Osteocyte (in vitro differentiated cells): Measurements from ENCODE around the gene UBE2S. TPM values are rescaled to one million over a fixed set of nuclear protein-coding genes. Genes with fewer than 3 reads are reported as not detected.

ENCODE experiments used
- DNase-seq: peaks from one replicate; pipeline ENCODE4 v3.0.0; 2021; ENCODE audit warnings: mixed read lengths; ENCODE audit not compliant: unreplicated experiment; ENCODE audit errors: extremely low spot score
- H3K27ac Mint-ChIP-seq: one replicate; pipeline ENCODE4 v1.8.0; 2021; ENCODE audit warnings: mild to moderate bottlenecking, mixed read lengths; ENCODE audit not compliant: unreplicated experiment
- H3K27me3 Mint-ChIP-seq: one replicate; pipeline ENCODE4 v1.8.0; 2021; ENCODE audit warnings: mixed read lengths; ENCODE audit not compliant: unreplicated experiment
- H3K36me3 Mint-ChIP-seq: one replicate; pipeline ENCODE4 v1.8.0; 2021; ENCODE audit warnings: mixed read lengths; ENCODE audit not compliant: unreplicated experiment
- H3K4me1 Mint-ChIP-seq: one replicate; pipeline ENCODE4 v1.8.0; 2021; ENCODE audit warnings: mixed read lengths; ENCODE audit not compliant: unreplicated experiment
- H3K4me3 Mint-ChIP-seq: one replicate; pipeline ENCODE4 v1.8.0; 2021; ENCODE audit warnings: mild to moderate bottlenecking, moderate library complexity, mixed read lengths; ENCODE audit not compliant: unreplicated experiment
- H3K9me3 Mint-ChIP-seq: one replicate; pipeline ENCODE4 v1.8.0; 2021; ENCODE audit warnings: mixed read lengths; ENCODE audit not compliant: unreplicated experiment
- total RNA-seq: library from RNA; stranded (reverse); gene quantifications from 2 replicates; pipeline ENCODE4 v1.2.1, GENCODE V29; 2021
- TF ChIP-seq, protein P1 (sequence below): fragments of 200-600 bp; sonication (generic); IDR thresholded peaks from 2 replicates; pipeline ENCODE4 v1.5.0; 2021; ENCODE audit warnings: antibody characterized with exemption, mild to moderate bottlenecking, moderate library complexity

The UBE2S gene
- total RNA-seq, 1 donor from 2014 or later = 71.1 TPM

DNA sequence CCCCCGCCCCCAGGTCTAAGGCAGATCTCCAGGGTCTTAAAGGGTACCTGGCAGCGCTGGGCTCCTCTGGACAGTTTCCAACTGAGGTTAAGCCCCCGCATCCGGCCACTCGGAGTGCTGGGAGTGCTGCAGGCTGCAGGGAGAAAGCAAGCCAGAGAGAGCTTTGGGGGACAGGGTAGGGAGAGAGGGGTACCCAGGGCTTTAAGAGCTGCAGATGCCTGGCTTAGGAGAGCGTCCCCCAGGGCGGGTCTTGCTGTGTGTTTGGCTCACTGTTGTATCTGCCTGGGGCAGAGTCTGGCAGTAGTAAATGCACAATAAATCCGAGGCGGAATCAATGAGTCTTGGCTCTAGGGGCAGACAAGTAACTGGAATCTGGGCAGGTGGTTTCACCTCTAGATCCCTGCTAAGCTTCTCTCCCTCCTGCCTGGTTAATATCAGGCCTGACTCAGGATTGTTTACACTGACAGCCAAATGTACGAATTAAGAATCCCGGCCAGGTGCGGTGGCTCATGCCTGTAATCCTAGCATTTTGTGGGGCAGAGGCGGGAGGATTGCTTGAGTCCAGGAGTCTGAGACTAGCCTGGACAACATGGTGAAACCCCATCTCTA, 52.3 kb downstream of the UBE2S start:
- DNase-seq = no peak
- Mint-ChIP-seq H3K4me3 (no peak overlapping the region), H3K9me3 (no peaks in the 10 kb centered on the region), H3K27ac (no peak overlapping the region), H3K27me3 (peaks cover 41% of the 10 kb centered on the region), H3K4me1 (peaks cover 18% of the 10 kb centered on the region), H3K36me3 (no peaks in the 10 kb centered on the region)
- TF ChIP-seq, protein P1, sequence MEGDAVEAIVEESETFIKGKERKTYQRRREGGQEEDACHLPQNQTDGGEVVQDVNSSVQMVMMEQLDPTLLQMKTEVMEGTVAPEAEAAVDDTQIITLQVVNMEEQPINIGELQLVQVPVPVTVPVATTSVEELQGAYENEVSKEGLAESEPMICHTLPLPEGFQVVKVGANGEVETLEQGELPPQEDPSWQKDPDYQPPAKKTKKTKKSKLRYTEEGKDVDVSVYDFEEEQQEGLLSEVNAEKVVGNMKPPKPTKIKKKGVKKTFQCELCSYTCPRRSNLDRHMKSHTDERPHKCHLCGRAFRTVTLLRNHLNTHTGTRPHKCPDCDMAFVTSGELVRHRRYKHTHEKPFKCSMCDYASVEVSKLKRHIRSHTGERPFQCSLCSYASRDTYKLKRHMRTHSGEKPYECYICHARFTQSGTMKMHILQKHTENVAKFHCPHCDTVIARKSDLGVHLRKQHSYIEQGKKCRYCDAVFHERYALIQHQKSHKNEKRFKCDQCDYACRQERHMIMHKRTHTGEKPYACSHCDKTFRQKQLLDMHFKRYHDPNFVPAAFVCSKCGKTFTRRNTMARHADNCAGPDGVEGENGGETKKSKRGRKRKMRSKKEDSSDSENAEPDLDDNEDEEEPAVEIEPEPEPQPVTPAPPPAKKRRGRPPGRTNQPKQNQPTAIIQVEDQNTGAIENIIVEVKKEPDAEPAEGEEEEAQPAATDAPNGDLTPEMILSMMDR = no peak

DNA sequence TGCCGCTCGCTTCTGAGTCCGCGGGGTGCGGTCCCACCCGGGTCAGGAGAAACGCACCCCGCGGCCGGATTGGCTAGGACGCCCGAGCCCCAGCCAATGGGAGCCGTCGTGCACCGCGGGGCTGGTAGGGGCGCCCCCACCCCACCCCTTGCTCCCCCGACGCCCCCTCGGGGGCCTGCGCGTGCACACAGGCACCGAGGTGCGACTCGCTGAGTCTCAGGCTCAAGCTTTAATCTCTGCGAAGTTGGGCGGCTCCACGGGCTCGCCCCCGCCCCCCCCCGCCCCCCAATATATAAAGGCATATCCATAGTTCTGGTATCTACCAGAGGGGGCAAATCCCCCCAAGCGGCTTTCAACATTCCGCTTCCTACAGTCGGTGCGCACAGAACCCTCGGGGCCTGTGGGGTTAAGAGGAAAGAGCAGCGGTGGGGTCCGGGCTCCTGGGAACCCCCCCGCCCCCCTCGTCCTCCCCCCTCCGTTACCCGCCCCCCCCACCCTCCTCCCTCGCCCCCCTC, 52.8 kb downstream of the UBE2S start, which contains the start of gene COX6B2:
Gene COX6B2, minus strand, starts transcription at position 22 of the 515 bp plus-strand sequence. CDS start 198 bp downstream, outside the sequence.
- DNase-seq = no peak
- TF ChIP-seq, protein P1 = no peak
- no peaks in the 10 kb centered on the region for H3K36me3 Mint-ChIP-seq
- peaks cover 18% of the 10 kb centered on the region for H3K4me1 Mint-ChIP-seq
- H3K4me3 Mint-ChIP-seq = peak within 1 kb of the TSS; percentile 71
- H3K9me3 Mint-ChIP-seq = no peaks in the 10 kb centered on the region
- H3K27me3 Mint-ChIP-seq = peaks cover 41% of the 10 kb centered on the region
- no peak within 1 kb of the TSS for H3K27ac Mint-ChIP-seq

DNA sequence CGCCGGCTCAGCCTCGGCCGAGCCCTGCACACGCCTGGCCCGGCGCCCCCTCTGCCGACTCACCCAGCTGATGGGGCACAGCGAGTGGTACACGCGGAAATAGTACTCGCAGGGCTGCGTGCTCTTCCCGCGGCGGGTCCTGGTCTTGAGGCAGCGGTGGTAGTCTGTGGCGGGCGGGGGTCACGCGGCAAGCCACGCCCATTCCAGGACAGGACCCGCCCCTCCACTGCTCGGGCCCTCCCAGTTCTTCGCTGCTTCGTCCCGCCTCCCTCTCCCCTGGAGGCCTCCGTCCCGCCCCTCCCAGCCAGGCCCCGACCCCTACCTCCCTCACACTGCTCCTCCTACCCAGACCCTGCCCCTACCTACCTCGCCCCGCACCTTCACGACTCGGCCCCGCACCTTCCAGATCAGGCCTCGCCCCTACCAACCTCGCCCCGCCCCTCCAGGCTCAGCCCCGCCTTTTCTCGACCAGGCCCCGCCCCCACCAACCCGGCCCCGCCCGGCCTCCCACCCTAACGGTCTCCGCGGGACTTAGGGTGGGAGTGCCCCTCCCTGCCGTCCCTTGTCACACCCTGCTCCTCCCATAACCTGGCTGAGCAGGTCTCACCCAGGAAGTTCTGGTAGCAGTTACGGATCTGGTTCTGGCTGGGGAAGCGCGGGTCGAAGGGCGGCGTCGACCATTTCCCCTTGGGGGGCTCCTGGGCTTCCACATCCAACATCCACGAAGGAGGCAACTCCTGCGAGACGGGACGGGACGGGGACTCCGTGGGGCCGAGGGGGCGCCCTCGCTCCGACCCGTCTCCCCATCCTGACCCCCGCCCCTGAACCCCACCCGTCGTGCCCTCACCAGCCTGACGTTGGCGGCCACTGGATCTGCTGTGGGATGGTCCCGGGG, 53.5 kb downstream of the UBE2S start:
- no peak for DNase-seq
- TF ChIP-seq, protein P1 = no peak
- no peak overlapping the region for H3K27ac Mint-ChIP-seq
- H3K27me3 Mint-ChIP-seq = peaks cover 41% of the 10 kb centered on the region
- H3K4me1 Mint-ChIP-seq = peaks cover 20% of the 10 kb centered on the region
- H3K36me3 Mint-ChIP-seq = no peaks in the 10 kb centered on the region
- no peaks in the 10 kb centered on the region for H3K9me3 Mint-ChIP-seq
- H3K4me3 Mint-ChIP-seq = peak overlapping the region; percentile 71

DNA sequence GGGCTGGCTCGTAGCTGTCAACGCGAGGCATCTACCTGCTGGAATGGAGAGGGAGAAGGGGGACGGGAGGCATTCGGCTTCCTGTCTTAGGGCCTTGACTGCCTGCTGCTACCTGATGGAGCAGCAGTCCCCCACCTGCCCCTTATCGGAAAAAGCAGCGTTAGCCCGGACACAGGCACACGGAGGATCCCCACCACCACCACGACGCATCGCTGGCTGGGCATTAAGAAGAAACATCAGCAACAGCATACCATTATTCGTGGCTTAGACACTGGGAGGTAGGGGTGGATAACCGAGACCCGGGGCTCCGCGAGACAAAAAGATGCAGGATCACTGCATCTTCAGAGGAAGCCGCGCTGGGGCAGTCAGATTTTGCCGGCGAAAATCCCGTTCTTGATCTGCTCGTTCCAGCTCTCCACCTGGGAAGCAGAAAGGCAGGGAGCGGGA, 54.2 kb downstream of the UBE2S start:
- Mint-ChIP-seq H3K27ac (no peak overlapping the region), H3K4me1 (peaks cover 25% of the 10 kb centered on the region), H3K4me3 (peak overlapping the region; percentile 71), H3K9me3 (no peaks in the 10 kb centered on the region), H3K36me3 (no peaks in the 10 kb centered on the region), H3K27me3 (peaks cover 41% of the 10 kb centered on the region)
- TF ChIP-seq, protein P1 = no peak
- no peak for DNase-seq
